GM13976 (cell line): ENCODE data around the gene TSPAN9.

ENCODE experiments used
- DNase-seq: peaks from one replicate; pipeline ENCODE4 v3.0.0; 2012; ENCODE audit warnings: low spot score
- in situ Hi-C: fragments of 300-500 bp; cut with MboI; formaldehyde crosslinking; loops from one replicate; pipeline ENCODE4 v1.12.0; 2022; ENCODE audit warnings: low sequenced_read_pairs, mixed read lengths, inconsistent platforms; ENCODE audit not compliant: unreplicated experiment
- TF ChIP-seq, protein P1 (sequence below): IDR thresholded peaks from 2 replicates; pipeline ENCODE4 v1.5.1; 2012; ENCODE audit warnings: borderline replicate concordance, mild to moderate bottlenecking; ENCODE audit not compliant: insufficient read depth; ENCODE audit errors: extremely low read depth, missing control alignments, control extremely low read depth

Gene TSPAN9

DNA sequence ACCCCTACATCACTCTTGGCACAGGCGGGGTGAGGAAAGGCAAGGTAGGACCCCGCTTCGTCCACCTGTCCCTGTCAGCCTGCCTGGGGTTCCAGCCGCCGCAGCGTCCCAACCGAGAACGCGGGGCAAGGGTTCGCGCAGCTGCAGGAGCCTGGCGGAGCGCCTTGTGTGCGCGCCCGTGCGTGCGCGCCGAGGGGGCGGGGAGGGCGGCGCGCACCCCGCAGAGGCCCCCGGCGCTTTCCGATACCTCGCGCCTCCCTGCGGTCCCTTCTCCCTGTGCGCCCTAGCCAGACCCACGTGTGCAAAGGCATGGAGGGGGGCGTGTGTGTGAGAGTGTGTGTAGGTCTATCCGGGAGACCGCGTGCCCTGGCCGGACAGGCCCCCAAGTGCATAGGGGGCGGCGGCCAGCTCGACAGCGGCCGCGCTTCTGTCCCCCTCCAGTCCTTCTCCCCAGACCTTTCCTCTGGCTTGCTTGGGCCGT is 122.4 kb downstream of the TSPAN9 start:
- TF ChIP-seq, protein P1, sequence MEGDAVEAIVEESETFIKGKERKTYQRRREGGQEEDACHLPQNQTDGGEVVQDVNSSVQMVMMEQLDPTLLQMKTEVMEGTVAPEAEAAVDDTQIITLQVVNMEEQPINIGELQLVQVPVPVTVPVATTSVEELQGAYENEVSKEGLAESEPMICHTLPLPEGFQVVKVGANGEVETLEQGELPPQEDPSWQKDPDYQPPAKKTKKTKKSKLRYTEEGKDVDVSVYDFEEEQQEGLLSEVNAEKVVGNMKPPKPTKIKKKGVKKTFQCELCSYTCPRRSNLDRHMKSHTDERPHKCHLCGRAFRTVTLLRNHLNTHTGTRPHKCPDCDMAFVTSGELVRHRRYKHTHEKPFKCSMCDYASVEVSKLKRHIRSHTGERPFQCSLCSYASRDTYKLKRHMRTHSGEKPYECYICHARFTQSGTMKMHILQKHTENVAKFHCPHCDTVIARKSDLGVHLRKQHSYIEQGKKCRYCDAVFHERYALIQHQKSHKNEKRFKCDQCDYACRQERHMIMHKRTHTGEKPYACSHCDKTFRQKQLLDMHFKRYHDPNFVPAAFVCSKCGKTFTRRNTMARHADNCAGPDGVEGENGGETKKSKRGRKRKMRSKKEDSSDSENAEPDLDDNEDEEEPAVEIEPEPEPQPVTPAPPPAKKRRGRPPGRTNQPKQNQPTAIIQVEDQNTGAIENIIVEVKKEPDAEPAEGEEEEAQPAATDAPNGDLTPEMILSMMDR: no peak
- in situ Hi-C loops: no loop called here
- DNase-seq: no peak

DNA sequence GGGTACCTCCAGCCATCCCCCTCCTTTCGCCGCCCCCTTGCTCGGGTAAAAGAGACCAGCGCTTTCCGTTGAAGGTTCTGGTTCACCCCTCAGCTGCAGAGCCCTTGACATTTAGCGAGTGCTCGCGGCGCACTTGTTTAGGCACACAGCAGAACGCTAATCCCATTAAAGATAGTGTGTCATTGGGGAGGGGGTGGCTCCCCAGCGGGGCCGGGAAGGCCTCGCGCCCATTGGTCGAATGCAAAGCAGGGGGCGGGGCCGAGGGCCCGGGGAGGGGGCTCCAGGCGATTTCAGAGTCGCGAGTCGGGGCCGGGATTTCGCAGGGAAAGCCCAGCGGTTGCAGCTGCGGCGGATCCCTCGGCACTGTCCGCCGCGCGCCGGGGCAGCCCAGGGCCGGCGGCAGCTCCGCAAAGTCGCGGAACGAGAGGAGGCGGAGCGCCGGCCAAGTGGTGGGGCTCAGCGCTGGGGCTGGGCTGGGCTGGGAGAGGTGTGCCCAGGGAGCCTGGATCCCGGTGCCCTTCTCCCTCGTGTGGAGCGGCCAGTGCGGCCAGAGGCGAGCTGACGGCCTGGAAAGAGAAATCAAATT is 122.9 kb downstream of the TSPAN9 start:
- no peak for DNase-seq
- in situ Hi-C loops: no loop called here
- TF ChIP-seq, protein P1: no peak

DNA sequence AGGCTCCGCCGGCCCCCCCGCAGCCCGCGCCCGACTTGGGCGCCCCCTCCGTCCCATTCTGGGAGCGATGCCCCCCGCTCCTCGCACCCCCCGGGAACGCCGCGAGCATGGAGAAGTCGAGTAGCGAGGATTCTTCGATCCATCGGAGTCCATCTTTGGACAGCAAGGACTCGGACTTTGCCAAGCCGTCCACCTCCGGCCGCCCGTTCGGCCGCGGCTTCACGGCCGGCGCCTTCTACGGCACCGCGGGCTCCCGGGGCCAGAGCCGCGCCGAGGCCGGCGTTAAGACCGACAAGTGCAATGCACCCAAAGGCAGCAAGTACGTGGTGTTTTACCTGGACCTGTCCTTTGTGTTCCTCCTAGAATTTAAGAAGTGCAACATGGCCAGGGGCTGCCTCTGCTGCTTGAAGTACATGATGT is 123.6 kb downstream of the TSPAN9 start:
- TF ChIP-seq, protein P1: no peak
- in situ Hi-C loops: no loop called here
- DNase-seq: no peak

DNA sequence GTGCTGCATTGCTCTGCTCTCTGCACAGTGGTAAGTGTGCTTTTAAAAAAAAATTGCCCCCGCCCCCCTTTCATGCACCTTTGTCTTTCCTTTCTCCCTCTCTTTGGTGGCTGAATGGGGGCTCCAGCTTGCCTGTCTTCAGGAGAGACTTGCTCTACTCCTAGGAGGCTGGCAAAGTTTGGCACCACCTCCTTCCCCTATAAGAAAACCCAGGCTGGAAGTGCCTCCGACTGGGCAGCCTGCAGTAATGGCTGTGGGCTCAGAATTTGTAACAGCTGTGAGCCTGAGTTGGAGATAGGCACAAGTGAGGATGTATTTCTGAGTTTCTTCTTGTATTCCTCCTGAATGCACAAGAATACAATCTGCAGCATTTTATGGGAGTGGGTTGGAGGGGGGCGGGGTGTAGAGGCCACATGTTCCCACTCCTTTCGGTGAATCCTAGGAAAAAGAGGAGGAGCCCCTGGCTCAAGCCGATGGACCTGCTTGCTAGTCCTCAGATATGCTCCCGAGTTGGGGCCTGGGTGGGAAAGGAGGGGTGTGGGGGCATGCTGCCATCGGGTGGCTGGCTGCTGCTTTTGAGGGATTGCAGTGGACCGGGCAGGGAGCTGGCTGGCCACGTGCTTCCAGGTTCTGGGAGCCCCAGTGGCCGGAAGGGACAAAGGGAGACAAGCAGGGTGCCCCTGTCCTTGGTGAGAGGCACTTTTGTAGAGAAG is 124.3 kb downstream of the TSPAN9 start:
- in situ Hi-C loops: no loop called here
- TF ChIP-seq, protein P1: no peak
- DNase-seq: no peak

DNA sequence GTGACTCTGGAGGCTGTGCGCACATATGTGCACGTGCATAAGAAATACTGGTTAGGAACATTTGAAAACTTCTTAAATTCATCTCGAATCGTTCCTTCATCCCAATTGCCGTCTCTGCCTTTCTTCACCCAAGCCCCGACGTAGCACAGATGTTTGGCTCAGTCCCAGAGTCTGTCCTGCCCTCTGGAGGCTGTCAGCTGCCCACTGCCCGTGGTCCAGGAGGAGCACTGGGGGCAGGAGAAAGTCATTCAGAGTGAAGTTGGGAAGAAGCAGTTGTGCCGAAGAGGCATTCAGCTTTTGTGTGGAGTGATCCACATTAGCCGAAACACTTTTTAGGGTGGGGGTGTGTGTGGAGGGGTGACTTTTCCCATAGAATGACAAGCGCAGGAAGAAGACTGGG is 124.9 kb downstream of the TSPAN9 start:
- DNase-seq: no peak
- TF ChIP-seq, protein P1: no peak
- in situ Hi-C loops: no loop called here

DNA sequence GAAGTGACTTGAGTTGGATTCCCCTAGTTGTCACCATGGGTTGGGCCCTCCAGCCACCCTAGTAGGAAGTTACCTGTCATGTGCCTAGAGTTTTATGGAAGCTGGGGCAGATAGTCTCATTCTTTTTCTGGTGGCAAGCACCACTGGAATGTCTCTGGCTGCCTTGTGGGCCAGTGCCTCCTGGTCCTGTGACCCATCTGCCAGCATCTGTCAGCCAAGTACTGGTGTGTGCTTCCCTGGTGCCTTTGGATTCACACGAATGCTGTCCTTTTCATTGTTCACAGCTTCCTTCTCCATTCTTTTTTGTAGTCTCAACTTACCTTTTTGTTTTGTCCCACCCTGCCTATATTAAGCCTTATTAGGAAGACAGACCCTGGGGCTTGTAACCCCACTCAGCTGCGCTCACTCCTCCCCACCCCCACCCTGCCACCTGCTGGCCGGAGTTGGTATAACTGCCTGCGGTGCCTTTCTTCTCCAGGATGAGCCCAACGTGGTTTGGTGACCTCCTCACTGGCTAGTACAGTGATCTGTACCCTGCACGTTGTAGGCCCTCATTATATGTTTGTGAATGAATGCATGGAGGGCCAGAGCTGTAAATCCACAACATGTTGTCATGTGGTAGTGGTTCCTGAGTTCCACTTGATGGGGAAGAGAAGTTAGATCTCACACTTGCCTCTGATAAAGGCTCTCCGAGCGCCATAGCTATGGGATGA is 125.7 kb downstream of the TSPAN9 start:
- DNase-seq: peak; percentile 82
- TF ChIP-seq, protein P1: peak; percentile 68
- in situ Hi-C loops: no loop called here
